GM19025 (cell line): ENCODE measurements around the gene TECPR2.

Experiments
- ATAC-seq: cut with Tn5 transposase; IDR thresholded peaks from one replicate; pipeline ENCODE4 v1.9.1; 2021; ENCODE audit warnings: mild to moderate bottlenecking, low read depth, moderate library complexity; ENCODE audit not compliant: unreplicated experiment

TECPR2 gene

DNA sequence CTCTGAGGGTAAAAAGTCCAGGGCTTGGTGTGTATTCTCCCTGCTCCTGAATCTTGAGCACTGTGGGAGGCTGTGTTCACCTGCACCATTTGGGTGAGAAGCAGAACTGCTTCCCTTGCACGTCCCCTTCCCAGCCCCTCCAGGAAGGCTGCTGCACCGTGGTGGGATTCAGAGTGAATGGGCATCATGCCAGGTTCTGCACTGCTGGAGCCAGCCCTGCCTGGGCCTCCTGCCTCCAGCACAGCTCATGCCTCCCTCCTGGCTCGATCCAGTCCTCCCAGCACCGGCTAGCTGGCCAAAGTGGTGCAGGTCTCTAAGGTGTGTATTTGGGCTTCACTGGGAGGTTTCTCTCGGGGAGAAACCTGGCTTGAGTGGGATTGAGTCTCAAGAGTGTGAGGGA is 92.0 kb downstream of the TECPR2 start:
- ATAC-seq = no peak

DNA sequence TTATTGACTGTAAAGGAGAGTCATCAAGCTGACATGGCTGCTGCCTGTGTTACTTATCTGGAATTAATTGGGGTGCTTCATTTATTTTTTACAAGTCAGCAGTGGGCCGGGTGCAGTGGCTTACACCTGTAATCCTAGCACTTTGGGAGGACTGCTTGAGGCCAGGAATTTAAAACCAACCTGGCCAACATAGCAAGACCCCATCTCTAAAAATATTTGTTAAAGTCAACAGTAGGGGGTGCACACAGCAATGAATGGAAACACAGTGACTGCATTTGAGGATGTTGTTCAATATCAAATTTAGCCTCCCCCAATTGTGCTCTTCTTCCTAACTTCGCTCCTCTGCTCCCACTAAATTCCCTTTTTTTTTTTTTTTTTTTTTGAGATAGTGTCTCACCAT is 94.8 kb downstream of the TECPR2 start:
- no peak for ATAC-seq

DNA sequence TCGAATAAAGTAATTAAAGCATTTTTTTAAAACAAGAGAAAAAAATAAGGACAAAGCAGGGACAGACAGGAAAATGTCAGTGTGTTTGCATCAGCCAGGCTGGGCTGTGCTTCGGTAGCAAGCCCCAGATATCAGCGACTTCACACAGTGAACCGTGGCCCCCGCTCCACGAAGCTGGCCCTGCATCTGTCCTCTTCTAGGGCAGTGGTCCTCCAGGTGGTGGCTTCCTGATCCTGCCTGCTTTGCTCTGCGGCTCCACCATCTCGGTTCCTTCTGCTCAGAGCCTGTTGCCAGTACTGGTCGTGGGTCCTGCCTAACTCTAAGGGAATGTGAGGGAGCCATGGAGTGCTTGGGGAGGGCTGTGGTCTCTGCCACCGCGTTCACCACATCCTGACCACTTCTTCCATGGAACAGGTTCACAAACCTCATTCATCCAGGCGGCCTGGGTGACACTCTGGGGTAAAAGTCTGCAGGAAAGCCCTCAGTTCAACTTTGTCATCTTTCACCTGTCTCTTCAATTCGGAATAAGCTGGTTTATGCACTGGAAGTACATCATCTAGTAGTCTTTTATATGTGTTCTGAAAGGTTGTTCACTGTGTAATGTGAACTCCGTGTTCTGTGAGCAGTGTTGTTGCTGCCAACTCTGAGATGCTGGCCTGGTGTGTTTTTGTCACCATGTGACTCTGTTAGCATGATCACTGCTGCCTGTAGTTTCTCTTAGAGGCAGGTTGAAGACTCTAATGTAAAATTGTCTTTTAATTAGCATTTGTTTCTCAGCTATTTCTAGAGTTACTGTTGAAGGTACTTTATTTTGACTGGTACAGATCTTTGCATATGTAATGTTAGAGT is 99.0 kb downstream of the TECPR2 start:
- no peak for ATAC-seq

DNA sequence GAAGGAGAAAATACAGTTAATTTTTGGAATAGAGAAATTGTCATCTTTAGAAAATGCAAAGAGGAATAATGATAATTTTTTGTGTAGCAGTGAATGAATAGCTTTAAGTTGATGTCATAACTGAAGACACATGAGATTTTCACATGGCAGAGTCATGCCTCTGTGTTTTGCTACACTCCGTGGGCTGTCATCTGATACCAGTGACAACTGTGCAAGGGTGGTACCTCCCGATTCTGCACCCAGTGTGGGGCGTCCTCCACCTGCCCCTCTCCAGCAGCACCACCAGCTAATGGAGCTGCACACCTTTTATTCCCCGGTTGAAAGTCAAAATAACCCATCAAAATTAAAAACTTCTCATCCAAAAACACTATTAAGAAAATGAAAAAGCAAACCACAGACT is 99.7 kb downstream of the TECPR2 start:
- ATAC-seq = no peak

DNA sequence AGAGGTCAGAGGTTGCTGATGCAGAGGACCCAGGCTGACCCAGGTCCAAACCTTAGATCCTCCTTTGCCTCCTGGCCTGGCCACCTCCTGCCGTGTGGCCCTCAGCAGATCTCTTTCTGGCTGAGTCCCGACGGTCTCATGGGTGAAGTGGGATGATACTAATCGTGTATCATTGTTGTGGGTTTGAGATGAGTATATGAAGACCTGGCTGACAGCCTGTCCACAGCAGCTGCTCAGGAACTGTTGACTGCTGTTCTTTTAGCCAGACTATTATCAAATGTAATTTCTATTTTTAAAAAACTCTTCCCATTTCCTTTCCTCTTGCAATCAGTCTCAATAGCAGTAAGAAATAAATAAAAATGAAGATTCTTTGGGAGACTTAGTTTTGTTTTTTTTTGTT is 101.3 kb downstream of the TECPR2 start:
- ATAC-seq = no peak

DNA sequence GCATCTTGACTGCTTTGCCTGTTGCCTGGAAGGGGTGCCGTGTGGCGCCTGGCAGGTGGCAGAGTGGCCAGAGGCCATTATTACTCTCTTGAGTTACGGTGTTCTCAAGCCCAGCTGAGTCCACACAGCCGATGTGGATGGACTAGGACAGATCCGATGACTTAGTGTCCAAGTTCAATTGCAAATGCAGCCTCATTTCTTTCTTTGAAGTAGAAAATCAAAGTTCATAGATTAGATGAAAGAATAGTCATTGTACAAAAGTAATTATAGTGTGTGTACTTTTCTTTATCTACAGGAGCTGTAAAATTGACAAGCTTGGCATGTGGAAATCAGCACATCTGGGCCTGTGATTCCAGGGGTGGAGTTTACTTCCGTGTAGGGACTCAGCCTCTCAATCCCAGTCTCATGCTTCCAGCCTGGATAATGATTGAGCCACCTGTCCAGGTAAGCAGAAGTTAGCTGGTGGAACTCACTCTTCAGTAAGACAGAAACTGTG is 102.2 kb downstream of the TECPR2 start:
- ATAC-seq = no peak

DNA sequence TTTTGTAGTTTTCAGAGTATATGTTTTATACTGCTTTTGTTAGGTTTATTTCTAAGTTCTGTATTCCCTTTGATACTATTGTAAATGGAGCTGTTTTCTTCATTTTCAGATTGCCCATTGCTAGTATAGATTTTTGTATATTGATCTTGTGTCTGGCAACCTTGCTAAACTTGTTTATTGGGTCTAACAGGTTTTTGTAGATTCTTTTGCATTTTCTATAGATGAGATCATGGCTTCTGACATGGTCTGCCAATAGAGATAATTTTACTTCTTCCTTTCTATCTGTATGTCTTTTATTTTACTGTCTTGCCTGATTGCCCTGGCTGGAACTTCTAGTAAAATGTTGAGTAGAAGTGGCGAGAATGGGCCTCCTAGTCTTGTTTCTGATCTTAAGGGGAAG is 106.5 kb downstream of the TECPR2 start:
- no peak for ATAC-seq

DNA sequence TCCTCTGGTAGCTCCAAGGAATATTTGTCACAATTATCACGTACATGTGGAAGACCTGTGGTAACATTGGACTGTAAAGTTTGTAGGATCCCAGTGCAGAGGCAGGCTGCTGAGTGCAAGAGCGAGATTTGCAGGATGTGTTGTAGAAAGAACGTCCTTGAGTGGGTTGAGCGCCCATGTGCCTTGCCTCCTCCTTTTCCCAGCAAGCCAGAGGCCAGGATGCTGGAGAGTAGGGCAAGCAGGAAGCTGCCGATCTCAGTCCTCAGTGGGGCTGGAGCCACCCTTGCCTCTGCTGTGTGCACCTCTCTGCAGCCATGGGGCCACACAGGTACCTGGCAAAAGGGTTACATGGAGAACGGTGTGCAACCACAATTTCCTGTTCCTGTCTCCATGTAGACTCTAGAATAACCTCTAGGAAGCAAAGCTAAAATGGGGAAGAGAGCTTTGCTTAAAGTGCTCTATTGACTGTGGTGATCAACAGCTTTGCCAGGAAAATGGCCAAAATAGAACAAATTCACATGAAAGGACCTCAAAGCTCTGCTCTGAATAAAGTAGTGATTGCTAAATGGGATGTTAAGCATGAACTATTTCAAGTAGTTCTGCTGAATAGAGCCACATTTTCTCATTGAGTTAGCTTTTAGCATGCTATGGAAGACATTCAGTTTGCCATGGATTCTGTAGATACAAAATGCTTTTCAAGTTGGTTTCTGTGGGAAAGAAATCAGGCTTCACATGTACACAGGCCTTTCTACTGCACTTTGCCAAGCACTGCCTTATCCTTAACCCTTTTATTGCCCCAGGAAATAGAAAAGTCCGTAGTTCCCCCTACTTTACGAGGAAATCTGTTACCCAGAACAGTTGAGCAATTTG is 109.4 kb downstream of the TECPR2 start:
- ATAC-seq = no peak

DNA sequence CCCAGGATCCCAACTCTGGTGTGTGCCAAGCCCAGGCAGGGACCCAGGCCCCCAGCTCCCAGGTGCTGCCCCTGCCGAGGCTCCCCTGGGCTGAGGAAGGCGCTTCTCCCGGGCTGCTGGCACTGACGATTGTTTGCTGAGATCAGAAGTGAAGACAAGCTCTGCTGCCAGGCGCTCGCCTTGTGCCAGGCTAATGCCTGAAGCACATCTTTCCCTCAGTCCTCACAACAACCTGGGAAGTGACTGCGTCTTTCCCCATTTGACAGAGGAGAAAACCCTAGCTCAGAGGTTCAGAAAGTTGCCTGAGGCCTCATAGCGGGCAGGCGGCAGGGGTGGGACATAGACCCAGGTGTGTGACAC is 110.0 kb downstream of the TECPR2 start:
- no peak for ATAC-seq

DNA sequence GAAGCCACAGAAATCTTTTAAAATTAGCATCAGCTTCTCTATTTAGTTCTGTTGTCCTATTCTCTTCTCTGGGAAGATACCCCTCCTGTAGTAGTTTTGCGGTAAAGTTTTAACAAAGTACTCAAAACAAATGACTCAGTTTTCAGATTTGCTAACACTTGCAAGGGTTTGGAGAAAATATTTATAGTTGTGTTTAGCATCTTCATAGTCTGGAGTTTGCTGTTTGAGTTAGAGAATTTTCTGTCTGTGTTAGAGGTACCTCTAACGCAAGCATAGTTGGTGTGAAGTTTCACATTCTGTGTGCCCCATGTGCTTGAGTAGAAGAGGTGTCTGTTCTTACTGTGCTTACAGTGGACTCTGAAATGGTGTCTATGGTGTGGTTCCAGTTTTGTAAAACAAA is 110.8 kb downstream of the TECPR2 start:
- ATAC-seq = no peak

DNA sequence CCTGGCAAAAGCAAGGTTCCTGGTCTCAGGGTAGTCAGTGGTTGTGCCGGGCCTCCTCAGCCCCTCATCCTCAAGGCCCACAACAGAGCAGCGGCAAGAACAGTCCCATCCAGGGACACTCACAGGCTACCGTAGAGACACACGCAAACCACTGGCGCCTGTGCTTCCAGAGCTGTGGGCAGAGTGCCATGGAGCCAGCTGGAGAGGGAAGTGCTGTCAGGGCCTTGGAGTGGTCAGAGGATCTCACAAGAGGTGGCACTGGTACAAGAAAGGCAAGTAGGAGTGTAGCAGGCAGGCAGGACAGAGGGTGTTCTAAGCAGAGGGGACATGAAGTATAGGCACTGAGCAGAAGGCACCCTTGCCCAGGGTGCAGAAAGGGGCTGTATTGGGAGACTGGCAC is 112.2 kb downstream of the TECPR2 start:
- ATAC-seq = no peak

DNA sequence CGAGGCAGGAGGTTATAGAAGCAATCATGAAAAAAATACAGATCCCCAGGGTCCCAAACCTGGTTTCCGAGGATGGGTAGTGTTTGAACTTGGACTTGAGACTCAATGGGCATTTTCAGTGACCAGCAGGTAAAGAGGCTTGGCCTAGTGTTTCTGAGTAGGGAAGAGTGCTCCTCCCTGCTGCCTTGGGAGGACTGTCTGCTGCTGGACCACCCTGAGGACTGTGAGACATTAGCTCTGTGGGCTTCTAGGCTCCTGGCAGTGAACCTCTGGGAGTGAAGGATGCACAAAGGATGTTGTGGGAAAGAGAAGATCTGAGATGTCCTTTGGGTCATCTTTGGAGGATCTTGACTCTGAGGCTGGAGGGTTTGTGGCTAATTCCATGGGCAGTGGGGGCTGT is 116.4 kb downstream of the TECPR2 start:
- no peak for ATAC-seq

DNA sequence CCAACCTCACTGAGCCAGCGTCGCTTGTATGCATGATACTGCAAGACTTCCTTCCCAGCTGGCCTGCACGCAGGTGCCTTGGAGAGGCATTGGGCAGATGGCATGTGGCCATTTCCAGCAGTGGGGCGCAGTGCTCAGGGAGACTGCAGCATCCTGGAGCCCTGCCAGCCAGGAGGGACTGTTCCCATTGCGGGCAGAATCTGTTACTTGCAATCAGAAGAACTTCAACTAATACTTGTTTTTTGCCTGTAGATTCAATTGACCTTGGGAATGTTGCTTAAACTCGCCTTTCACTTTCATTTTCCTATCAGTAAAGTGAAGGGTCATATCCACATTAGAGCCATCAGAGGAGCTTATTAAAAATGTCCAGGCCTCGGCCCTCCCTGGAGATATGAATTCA is 117.0 kb downstream of the TECPR2 start:
- ATAC-seq = no peak

DNA sequence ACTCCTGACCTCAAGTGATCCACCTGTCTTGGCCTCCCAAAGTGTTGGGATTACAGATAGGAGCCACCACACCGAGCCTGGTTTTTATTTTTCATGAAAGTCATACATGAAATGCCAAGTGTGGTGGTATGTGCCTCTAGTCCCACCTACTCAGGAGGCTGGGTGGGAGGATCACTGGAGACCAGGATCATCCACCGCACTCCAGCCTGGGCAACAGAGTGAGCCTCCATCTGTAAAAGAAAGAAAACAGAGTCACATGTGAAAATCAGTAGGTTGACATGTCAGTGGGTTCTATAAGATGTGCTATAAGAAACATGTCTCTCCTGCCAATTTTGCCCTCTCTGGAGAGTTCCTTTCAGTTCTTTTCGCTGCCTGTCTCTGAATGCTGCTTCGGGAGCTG is 118.6 kb downstream of the TECPR2 start:
- no peak for ATAC-seq

DNA sequence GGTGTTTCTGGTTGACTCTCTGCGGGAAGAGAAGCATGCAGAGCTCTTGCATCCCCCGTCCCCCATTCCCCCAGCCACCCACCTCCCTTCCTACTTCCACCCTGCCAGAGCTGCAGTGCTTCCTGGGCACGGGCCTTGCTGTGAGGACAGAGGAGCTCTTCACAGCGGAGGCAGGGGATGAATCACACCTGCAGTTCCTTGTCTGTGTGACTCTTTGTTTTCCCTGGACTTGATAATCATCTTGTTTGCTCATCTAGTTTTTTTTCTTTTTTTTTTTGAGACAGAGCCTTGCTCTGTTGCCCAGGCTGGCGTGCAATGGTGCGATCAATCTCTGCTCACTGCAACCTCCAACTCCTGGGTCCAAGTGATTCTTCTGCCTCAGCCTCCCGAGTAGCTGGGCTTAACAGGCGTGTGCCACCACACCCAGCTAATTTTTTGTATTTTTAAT is 119.1 kb downstream of the TECPR2 start:
- no peak for ATAC-seq

DNA sequence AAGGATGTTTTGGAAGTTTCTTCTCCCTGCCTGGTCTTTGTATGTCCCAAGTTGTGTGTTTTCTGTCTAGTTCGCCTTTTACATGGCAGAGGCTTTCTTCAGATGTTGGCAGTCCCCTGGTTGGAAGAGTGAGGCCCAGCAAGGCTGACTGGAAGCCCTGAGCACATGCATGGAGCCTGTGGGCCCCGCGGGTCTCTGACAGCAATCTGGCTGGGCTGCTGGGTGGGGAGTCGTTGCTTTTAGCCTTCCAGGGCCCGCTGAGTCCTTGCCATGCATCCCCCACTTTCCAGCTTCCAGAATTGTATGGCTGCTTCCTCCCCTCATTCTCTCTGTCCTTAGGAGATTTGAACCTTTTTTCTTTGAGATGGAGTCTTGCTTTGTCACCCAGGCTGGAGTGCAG is 121.6 kb downstream of the TECPR2 start:
- ATAC-seq = no peak

DNA sequence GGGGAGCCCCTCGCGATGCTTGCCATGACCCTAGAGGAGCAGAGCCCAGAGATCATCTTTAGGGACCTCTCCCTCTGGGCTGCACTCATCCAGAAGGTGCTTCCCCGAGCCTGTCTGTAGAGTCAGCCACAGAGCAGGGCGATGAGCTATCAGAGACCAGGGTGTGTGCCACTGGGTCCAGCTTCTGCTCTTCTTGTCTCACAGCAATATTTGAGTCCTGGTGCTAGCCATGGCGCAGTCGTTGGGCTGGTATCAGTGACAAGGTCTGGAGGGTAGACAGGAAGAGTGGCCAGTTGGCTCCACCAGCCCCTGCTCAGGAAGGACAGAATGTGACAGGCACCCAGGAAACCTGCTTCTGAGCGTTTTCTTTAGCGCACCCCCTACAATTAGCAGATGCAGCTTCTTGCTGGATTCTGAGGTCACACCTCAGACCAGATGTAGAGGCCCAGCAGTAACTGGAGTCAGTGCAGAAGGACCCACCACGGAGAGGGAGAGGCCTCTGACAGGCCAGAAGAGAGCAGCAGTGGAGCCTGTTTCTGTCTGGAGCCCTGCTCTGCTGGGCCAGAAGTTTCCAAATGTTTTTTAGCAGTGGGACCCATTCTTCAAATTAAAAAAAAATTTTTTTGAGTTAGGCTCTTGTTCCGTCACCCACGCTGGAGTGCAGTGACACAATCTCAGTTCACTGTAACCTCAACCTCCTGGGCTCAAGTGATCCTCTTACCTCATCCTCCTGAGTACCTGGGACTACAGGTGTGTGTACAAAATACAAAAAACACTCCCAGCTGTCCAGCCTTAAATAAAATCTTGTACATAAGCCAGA is 123.2 kb downstream of the TECPR2 start:
- ATAC-seq = no peak

DNA sequence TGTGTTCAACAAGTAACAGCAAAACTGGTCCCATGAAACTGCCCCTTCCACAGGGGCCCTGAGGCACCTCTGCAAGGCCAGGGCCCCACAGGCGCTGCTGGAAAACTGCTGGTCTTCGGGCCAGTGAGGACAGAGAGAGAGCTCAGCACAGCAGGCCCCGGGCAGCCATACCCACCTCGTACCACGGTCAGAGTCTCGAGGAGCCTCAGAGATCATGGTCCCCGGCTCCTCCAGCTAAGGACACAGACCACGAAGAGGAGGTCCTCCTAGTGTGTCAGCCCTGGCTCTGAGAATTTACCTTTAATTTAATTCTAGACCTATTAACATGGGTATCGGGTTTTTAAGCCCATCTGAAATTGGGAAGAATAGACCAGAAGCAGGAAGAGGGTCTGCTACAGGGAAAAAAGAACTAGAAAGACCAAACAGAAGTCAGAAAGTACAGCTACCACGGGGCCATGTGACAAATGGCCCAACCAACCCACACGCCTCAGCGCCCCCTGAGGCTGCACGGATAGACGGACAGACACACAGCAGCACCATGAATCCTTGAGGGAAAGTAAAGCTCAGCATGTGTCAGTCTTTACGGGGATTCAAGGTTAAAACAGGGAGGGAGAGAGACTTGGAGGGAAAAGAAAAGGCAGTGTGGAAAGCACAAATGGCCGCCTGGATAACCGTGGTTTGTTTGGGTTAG is 123.9 kb downstream of the TECPR2 start:
- no peak for ATAC-seq

DNA sequence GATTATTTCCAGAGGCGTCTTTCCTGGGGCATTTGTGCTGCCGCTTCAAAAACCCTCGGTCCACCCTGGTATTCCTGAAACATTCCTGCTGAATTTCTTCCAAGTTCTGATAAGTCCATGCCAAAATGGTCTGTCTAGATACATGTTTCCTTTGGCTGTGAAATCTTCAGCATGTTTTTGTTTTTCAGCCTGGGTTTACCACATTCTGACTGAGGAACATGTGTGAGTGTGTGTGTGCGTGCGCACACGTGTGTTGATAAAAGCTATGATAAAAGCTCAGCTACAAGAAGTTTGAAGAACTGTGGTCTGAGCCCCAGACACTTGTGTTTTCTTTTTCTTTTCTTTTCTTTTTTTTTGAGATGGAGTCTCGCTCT is 124.5 kb downstream of the TECPR2 start:
- no peak for ATAC-seq

DNA sequence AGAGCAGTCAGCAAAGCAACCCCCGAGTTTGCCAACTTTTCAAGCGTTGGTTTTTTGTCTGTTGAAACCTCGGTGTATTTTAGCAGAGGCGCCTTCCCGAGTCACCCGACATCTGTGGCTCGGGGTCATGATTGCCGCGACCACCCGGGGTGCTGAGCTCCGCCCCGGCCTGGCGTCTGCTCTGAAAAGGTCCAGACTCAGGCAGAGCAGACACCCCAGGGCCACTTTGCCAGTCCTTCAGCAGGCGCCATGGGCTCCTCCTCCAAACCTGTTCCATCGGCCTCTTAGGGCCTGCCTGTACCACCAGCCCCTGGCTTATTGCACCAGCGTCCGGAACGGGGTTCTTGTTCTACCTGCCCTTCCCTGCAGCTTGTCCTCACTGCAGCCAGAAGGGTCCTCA is 127.7 kb downstream of the TECPR2 start:
- no peak for ATAC-seq
